Measurements from ENCODE around the gene WHAMM.

The WHAMM gene

GRCh38 chr15:82874961-82875360 lies 65.5 kb downstream of the WHAMM start:
- H3K4me3 Mint-ChIP-seq, result no peak overlapping the region
- no peak for DNase-seq
- H3K4me1 Mint-ChIP-seq, result no peaks in the 10 kb centered on the region
- H3K27ac Mint-ChIP-seq, result no peak overlapping the region
- no peaks in the 10 kb centered on the region for H3K9me3 Mint-ChIP-seq
- peaks cover 7% of the 10 kb centered on the region for H3K27me3 Mint-ChIP-seq (ENCODE audit: low read depth, poor library complexity)
- H3K36me3 Mint-ChIP-seq (ENCODE audit: low read depth), result peaks cover 27% of the 10 kb centered on the region
- no peak for TF ChIP-seq CTCF (IDR thresholded peaks at IDR 0.05)

GRCh38 chr15:82875411-82876003 lies 66.1 kb downstream of the WHAMM start:
- no peak overlapping the region for H3K27ac Mint-ChIP-seq
- TF ChIP-seq CTCF (IDR thresholded peaks at IDR 0.05), result no peak
- H3K27me3 Mint-ChIP-seq (ENCODE audit: low read depth, poor library complexity), result peaks cover 7% of the 10 kb centered on the region
- no peak for DNase-seq
- H3K36me3 Mint-ChIP-seq (ENCODE audit: low read depth), result peaks cover 27% of the 10 kb centered on the region
- H3K4me3 Mint-ChIP-seq, result no peak overlapping the region
- H3K9me3 Mint-ChIP-seq, result no peaks in the 10 kb centered on the region
- H3K4me1 Mint-ChIP-seq, result no peaks in the 10 kb centered on the region

DNA sequence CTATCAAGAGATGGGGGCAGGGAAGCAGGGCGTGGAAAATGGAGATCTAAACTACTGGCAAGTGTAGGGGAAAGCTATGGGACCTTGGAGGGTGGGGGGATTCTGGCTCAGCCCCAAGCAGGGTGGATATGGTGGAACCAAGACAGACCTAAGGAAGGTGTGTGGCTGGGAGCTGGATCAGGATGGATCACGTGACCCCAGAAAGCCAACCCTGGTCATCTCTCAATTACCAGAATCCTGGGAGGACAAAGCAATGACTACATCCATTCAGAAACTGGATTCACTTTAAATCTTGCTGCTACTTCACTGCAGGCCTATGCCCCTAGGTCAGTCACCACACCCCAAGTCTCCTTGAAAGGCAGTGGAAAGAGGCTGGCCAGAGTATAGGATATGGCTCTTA lies 68.4 kb downstream of the WHAMM start:
- H3K36me3 Mint-ChIP-seq (ENCODE audit: low read depth), result peaks cover 10% of the 10 kb centered on the region
- no peak for TF ChIP-seq CTCF (IDR thresholded peaks at IDR 0.05)
- H3K27ac Mint-ChIP-seq, result no peak overlapping the region

GRCh38 chr15:82878325-82878724 lies 68.9 kb downstream of the WHAMM start:
- Mint-ChIP-seq H3K4me3 (no peak overlapping the region), H3K9me3 (peaks cover 4% of the 10 kb centered on the region), H3K27ac (no peak overlapping the region), H3K27me3 (ENCODE audit: low read depth, poor library complexity) (peaks cover 7% of the 10 kb centered on the region), H3K36me3 (ENCODE audit: low read depth) (peaks cover 8% of the 10 kb centered on the region), H3K4me1 (no peaks in the 10 kb centered on the region)
- no peak for DNase-seq
- TF ChIP-seq CTCF (IDR thresholded peaks at IDR 0.05), result no peak

More for the DNA sequence above, 68.4 kb downstream of the WHAMM start:
- H3K4me3 Mint-ChIP-seq, result no peak overlapping the region
- H3K27me3 Mint-ChIP-seq (ENCODE audit: low read depth, poor library complexity), result peaks cover 7% of the 10 kb centered on the region
- H3K4me1 Mint-ChIP-seq, result no peaks in the 10 kb centered on the region
- H3K9me3 Mint-ChIP-seq, result peaks cover 4% of the 10 kb centered on the region
- DNase-seq, result no peak

GRCh38 chr15:82880704-82881103 lies 71.3 kb downstream of the WHAMM start:
- no peak for DNase-seq

More at GRCh38 chr15:82880704-82881103, 71.3 kb downstream of the WHAMM start:
- Mint-ChIP-seq H3K27me3 (ENCODE audit: low read depth, poor library complexity) (peaks cover 4% of the 10 kb centered on the region), H3K4me1 (no peaks in the 10 kb centered on the region), H3K4me3 (no peak overlapping the region), H3K27ac (no peak overlapping the region), H3K36me3 (ENCODE audit: low read depth) (peaks cover 6% of the 10 kb centered on the region), H3K9me3 (peaks cover 4% of the 10 kb centered on the region)
- TF ChIP-seq CTCF (IDR thresholded peaks at IDR 0.05), result no peak

Measured in nephron progenitor cell (in vitro differentiated cells).